Small intestine (tissue), 7 donors: ENCODE measurements around the gene KAT6B. TPM values are rescaled to one million over a fixed set of nuclear protein-coding genes. Genes with fewer than 3 reads are reported as not detected.
"Not testable (repeated sequence)": the region's sequence is repeated elsewhere in the genome, so short reads cannot be mapped to it uniquely, and the experiment has no call there.

Experiments
- DNase-seq, 2 donors: peaks; one replicate each; pipeline versions ENCODE4 v3.0.0 to v3.0.0-alpha.2; 2013
- FAIRE-seq: peaks from 2 replicates; lab custom pipeline; 2012; peaks lifted over from hg19 to GRCh38; lab: Jason Lieb, UNC
- H3K27ac ChIP-seq, 3 donors: one replicate each; pipeline ENCODE4 v1.5.1; 2013; ENCODE audit warnings: low read length in 2 of 3, mild to moderate bottlenecking in 2 of 3, control low read depth in 1 of 3, inconsistent platforms in 1 of 3, low read depth in 1 of 3, moderate library complexity in 1 of 3
- H3K27me3 ChIP-seq, 3 donors: one replicate each; pipeline ENCODE4 v1.6.1; 2013; ENCODE audit warnings: low read length in 3 of 3, inconsistent platforms in 1 of 3; ENCODE audit not compliant: control insufficient read depth in 3 of 3, insufficient read depth in 3 of 3
- H3K36me3 ChIP-seq, 3 donors: one replicate each; pipeline ENCODE4 v1.6.1; 2013; ENCODE audit warnings: low read length in 3 of 3, inconsistent platforms in 1 of 3, low read depth in 1 of 3, mild to moderate bottlenecking in 1 of 3, moderate library complexity in 1 of 3; ENCODE audit not compliant: control insufficient read depth in 3 of 3, insufficient read depth in 2 of 3
- H3K4me1 ChIP-seq, 3 donors: one replicate each; pipeline ENCODE4 v1.6.1; 2013; ENCODE audit warnings: low read length in 2 of 3, inconsistent platforms in 1 of 3, low read depth in 1 of 3, mild to moderate bottlenecking in 1 of 3, moderate library complexity in 1 of 3; ENCODE audit not compliant: control insufficient read depth in 3 of 3, insufficient read depth in 2 of 3
- H3K4me3 ChIP-seq, 3 donors: one replicate each; pipeline ENCODE4 v1.5.1; 2013; ENCODE audit warnings: low read length in 3 of 3, control low read depth in 1 of 3, inconsistent platforms in 1 of 3, low read depth in 1 of 3, mild to moderate bottlenecking in 1 of 3, moderate library complexity in 1 of 3
- H3K9me3 ChIP-seq, 2 donors: one replicate each; pipeline ENCODE4 v1.6.1; 2013; ENCODE audit warnings: low read depth in 1 of 2, low read length in 1 of 2; ENCODE audit not compliant: control insufficient read depth in 2 of 2, insufficient read depth in 1 of 2
- WGBS, 3 donors: extraction: QIAGEN DNeasy Blood & Tissue Kit; methylation state at CpG; one replicate each; pipeline ENCODE4 v1.1.7; 2013; 5-methylcytosine and 5-hydroxymethylcytosine counted together
- polyA plus RNA-seq, 4 donors: library from polyadenylated mRNA; stranded (reverse) in 3 of 4; unstranded in 1 of 4; fragments of 200-250 nt in 3 of 4; fragments of 120-200 nt in 1 of 4; gene quantifications; one replicate each; pipeline versions ENCODE4 v1.2.1 to v1.2.3, GENCODE V29; 2013
- donor health status: healthy with polysubstance abuse.
- donor health status: control.
- donor health status: control.
- donor health status: Bipolar disorder and iron deficiency.
- donor health status: healthy.

The KAT6B gene
- polyA plus RNA-seq, 4 donors = 4.6 to 16.2 (median 5.9) TPM

DNA sequence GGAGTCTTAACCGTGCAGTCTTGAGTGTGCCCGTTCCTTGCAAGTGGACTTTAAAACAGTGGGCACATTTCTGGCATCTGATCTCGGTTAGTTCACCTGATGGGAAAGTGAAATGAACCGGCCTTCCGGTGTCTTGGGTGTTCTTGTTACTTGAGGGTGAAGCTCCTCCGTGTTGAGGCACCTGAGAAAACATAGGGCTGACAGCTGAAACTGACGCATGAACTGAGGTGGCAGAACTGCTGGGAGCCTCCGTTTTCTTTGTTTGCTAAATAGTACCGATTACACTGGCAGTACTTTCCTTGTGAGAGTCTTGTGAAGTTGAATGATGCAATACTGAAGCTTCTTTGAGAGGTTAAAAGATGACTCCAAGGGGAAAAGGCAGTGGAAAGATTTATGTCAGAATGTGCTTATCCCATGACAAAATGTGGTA, 222.3 kb downstream of the KAT6B start:
- 67 to 81% (median 73%) methylated on average over 9 of the region's 9 CpGs for WGBS, 3 donors
- Histone ChIP-seq H3K9me3 (peaks cover 0 to 4% of the 10 kb centered on the region in 2 donors), H3K4me3 (no peak overlapping the region), H3K27me3 (peaks cover 0 to 10% (median 0%) of the 10 kb centered on the region in 3 donors), H3K4me1 (no peaks in the 10 kb centered on the region), H3K27ac (no peak overlapping the region), H3K36me3 (no peaks in the 10 kb centered on the region)
- no peak for DNase-seq
- FAIRE-seq = no peak

DNA sequence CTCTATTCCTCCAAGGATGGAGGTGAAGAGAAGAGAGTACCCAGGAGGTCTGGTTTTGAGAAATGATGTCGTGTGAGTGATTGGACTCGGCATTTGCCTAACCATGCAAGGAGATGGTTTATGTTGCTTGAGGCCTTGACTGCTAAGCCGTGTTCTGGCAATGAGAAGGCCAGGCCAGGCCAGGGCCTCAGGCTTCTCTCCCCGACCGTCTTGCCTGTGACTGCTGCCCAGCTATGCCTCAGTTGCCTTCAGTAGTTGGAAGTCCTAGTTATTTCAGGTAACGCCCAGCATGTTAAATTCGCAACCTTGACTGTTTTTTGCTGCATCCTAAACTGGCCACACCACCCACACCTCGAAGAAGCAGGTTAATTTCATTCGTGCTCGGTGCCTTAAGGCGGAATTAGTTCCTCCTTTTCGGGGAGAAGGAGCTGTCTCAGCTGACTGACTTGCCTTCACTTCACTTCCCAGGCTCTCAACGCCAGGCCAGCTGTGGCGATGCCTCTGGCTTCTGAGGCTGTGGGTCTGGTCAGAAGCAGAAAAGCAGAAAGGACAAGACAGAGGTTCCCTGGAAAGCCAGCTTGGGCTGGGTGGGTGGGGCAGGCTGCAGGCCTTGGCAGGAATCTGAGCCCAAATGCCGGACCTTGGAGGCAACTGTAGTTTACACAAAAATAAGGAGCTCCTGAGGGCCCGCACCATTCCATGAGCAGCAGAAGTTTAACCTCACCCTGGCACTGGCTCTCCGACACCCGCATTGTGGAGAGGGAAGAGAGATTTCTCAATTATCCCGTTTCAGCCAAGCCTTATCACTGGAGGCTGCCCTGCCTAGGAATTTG, 223.1 kb downstream of the KAT6B start:
- no peaks in the 10 kb centered on the region for H3K36me3 ChIP-seq
- peaks cover 0 to 2% (median 0%) of the 10 kb centered on the region in 3 donors for H3K27me3 ChIP-seq
- H3K4me1 ChIP-seq = no peaks in the 10 kb centered on the region
- H3K9me3 ChIP-seq = no peaks in the 10 kb centered on the region
- 84 to 85% (median 85%) methylated on average over 19 of the region's 19 CpGs for WGBS, 3 donors
- FAIRE-seq = no peak
- DNase-seq = no peak
- H3K4me3 ChIP-seq = no peak overlapping the region
- no peak overlapping the region for H3K27ac ChIP-seq

DNA sequence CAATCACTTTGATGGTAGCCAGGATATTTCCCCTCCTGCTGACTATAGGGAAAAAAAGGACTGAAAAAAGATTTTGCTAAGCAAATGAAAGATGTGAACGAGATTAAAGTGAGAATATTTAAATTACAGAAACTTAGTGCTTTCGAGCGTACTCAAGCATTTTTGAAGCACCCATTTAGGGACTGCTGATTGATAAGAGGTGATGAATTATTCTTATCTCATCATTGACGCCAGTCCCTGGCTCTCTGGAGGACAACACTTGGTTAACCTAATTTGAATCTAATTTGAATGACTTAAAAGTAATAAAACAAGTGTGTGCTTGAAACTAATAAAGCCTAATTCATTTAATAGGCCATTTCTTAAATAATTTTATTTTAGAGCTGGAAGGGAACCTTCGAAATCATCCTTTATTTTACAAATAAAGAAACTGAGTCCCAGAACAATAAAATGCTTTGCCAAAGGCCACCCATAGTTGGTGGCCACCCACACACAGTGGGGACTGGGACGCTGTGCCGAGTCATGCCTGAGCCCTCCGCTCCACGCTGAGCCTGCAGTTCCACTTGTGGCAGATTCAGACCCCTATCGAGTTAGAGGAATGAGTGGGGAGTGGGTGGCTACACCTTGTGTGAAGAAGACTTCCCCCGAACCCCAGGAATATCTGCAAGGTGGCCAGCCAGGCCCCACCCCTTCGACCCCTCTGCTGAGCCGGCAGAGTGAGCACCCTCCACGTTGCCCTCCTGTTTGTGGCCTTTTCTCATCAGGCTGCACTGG, 223.9 kb downstream of the KAT6B start:
- no peak for DNase-seq
- Histone ChIP-seq H3K4me3 (no peak overlapping the region), H3K27ac (no peak overlapping the region), H3K9me3 (no peaks in the 10 kb centered on the region), H3K36me3 (no peaks in the 10 kb centered on the region), H3K27me3 (no peaks in the 10 kb centered on the region), H3K4me1 (no peaks in the 10 kb centered on the region)
- FAIRE-seq = no peak
- 91 to 92% (median 92%) methylated on average over 14 of the region's 14 CpGs for WGBS, 3 donors

DNA sequence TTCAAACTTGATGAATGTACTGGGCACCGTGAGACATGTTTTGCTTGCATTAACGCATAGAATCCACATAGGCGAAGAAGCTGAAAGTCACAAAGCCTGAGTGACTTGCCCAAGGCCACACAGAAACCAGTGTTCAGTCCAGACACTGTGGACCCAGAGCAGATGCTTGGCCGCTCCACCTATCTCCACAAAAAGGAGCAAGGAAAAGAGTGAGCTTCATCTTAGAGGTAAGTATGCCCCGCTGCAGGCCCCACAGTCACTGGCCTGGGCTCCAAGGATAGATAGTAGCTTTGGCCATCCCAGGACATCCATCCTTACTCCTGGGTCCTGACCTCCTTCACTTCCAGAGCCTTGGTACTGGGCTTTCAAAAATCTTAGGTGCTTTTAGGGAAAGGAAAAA, 224.9 kb downstream of the KAT6B start:
- Histone ChIP-seq H3K4me1 (no peaks in the 10 kb centered on the region), H3K9me3 (no peaks in the 10 kb centered on the region), H3K36me3 (no peaks in the 10 kb centered on the region), H3K27ac (no peak overlapping the region), H3K27me3 (no peaks in the 10 kb centered on the region), H3K4me3 (no peak overlapping the region)
- 92 to 99% (median 97%) methylated on average over 5 of the region's 5 CpGs for WGBS, 3 donors
- FAIRE-seq (no peak), DNase-seq (no peak)

GRCh38 chr10:75055896-75056406, 229.6 kb downstream of the KAT6B start:
- not testable (repeated sequence) for FAIRE-seq, H3K27ac ChIP-seq, H3K4me3 ChIP-seq, H3K27me3 ChIP-seq, DNase-seq, H3K9me3 ChIP-seq, H3K36me3 ChIP-seq, H3K4me1 ChIP-seq
- 48 to 88% (median 54%) methylated on average over 2 of the region's 2 CpGs for WGBS, 3 donors

DNA sequence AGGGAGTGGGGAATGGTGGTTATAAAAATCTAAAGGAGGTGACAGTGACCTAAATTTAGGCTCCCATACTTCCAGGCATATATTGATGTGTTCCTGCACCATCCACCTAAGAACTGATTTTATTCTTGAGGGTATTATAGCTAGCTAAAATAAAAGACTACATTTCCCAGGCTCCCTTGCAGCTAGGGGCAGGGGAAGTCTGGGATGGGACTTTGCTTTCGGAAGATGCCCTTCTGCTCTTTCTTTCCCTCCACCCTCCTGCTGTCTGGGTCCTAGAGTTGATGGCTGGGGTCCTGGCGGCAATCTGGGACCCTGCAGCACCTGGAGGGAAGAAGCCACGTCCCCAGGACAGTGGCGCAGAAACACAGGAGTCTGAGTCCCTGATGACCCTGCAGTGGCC, 231.3 kb downstream of the KAT6B start:
- no peak for FAIRE-seq
- Histone ChIP-seq H3K27ac (no peak overlapping the region), H3K27me3 (no peaks in the 10 kb centered on the region), H3K36me3 (no peaks in the 10 kb centered on the region), H3K4me1 (no peaks in the 10 kb centered on the region), H3K4me3 (no peak overlapping the region), H3K9me3 (no peaks in the 10 kb centered on the region)
- DNase-seq = no peak
- WGBS, 3 donors = 89 to 93% (median 91%) methylated on average over 4 of the region's 4 CpGs

DNA sequence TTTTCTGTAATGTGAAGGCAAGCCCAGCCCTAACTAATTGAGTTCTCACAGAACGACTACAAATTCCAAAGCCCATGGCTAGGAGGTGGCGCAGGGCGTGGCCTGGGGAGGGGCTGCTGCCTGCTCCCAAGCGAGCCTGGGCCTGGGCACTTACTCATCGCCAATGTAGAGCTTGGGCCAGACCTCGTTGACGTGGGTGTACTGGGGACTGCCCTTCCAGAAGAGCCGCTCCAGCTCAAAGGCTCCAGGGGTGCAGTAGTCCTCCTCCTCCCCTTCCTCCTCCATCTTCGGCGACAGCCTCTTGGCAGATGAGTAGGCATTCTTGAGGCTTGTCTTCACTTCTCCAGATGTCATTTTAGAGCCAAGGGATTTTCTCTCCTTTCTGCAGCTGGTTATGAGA, 231.8 kb downstream of the KAT6B start:
- Histone ChIP-seq H3K4me3 (no peak overlapping the region), H3K27ac (no peak overlapping the region), H3K9me3 (no peaks in the 10 kb centered on the region), H3K4me1 (no peaks in the 10 kb centered on the region), H3K27me3 (no peaks in the 10 kb centered on the region), H3K36me3 (no peaks in the 10 kb centered on the region)
- DNase-seq (no peak), FAIRE-seq (no peak)
- WGBS, 3 donors = 79 to 93% (median 89%) methylated on average over 9 to 10 of the region's 10 CpGs

DNA sequence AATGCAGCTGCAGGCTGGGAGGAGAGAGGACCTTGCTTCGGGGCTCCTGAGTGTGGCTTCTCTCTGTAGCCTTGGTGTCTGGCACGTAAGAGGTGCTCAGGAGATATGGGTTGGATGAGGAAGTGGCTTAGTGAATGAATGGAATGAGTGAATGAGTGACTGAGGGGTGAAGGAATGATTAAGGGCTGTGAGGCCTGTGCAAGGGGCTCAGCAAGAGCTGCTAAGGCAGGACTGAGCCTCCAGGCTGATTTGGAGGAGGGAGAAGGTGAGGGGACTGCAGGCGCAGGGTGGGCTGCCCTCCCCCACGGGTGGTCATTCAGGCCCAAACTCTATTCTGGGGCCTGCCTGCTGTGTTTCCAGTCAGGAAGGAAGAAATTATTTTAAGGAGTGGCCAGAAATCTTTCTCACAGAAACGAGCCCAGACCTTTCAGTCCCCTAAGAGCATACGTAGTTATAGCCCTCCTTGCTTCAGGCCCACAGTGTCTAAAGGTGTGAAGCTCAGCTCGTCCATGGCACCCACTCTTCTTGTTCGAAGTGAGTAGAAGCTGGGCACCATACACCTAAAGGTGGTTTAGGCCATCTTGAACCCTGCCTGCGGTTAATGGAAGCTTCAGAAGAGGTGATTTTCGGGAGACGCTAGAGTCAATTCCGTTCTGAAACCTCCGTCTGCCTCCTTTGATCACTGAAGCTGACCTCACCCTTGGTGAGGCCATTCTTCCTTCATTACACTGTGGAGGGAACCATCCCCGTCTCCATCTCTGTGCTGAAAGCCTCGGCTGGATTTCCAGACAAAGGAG, 235.5 kb downstream of the KAT6B start:
- FAIRE-seq (no peak), DNase-seq (no peak)
- 81 to 90% (median 87%) methylated on average over 15 of the region's 15 CpGs for WGBS, 3 donors
- Histone ChIP-seq H3K4me1 (no peaks in the 10 kb centered on the region), H3K4me3 (no peak overlapping the region), H3K9me3 (no peaks in the 10 kb centered on the region), H3K27me3 (no peaks in the 10 kb centered on the region), H3K27ac (no peak overlapping the region), H3K36me3 (no peaks in the 10 kb centered on the region)
